Activated T-helper 1 cell treated with anti-CD3 and anti-CD28 coated beads, Interleukin-12 subunit alpha, Interleukin-12 subunit beta, Interleukin-2, Interleukin-4 antibody, amounts not matched to agents 30 ng/mL and 10 ng/mL and 1 ng/mL, durations not matched to agents 14 hours and 24 hours and 36 hours (primary cell): ENCODE measurements around the gene CEP290. TPM values are rescaled to one million over a fixed set of nuclear protein-coding genes. Genes with fewer than 3 reads are reported as not detected.
"Not testable (repeated sequence)": the region's sequence is repeated elsewhere in the genome, so short reads cannot be mapped to it uniquely, and the experiment has no call there.

Source experiments
- DNase-seq: peaks from one replicate; pipeline ENCODE4 v3.0.0; 2021; ENCODE audit warnings: low spot score
- H3K27ac Mint-ChIP-seq: one replicate; pipeline ENCODE4 v1.8.0; 2021; ENCODE audit warnings: mild to moderate bottlenecking, mixed read lengths
- H3K27me3 Mint-ChIP-seq: one replicate; pipeline ENCODE4 v1.8.0; 2022; ENCODE audit warnings: mild to moderate bottlenecking, moderate library complexity, mixed read lengths; ENCODE audit not compliant: insufficient read depth
- H3K36me3 Mint-ChIP-seq: one replicate; pipeline ENCODE4 v1.8.0; 2021; ENCODE audit warnings: low read depth, mixed read lengths
- H3K4me1 Mint-ChIP-seq: one replicate; pipeline ENCODE4 v1.8.0; 2021; ENCODE audit warnings: low read depth, mixed read lengths
- H3K4me3 Mint-ChIP-seq: one replicate; pipeline ENCODE4 v1.8.0; 2021; ENCODE audit warnings: mild to moderate bottlenecking, moderate library complexity, mixed read lengths
- H3K9me3 Mint-ChIP-seq: one replicate; pipeline ENCODE4 v1.8.0; 2021; ENCODE audit warnings: mixed read lengths
- intact Hi-C: fragments of 100-400 bp; cut with micrococcal nuclease; formaldehyde crosslinking; loops from one replicate; pipeline ENCODE4 v1.15.1; 2024
- total RNA-seq: library from RNA; stranded (reverse); gene quantifications from 2 replicates; pipeline ENCODE4 v1.2.3, GENCODE V29; 2022

CEP290 gene
- total RNA-seq, 1 donor from 2014 or later = 15.5 TPM

DNA sequence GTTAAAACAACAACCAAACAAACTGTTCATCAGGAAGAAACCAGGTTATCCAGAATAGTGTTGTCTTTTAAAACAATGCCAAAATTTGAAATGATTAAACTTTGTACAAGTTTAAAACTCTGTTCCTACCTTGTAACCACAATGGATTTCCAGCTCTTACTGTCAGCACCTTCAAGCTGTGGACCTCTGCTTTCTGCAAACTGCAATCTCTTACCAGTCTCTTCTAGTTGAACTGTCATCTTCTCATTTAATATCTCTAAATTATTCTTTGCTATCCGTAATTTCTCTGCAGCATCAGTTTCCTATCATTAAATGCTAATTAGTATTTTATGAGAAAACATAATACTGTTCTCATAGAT, 83.2 kb downstream of the CEP290 start:
- Mint-ChIP-seq H3K36me3 (peaks cover 28% of the 10 kb centered on the region), H3K27me3 (no peaks in the 10 kb centered on the region), H3K27ac (no peak overlapping the region), H3K9me3 (no peaks in the 10 kb centered on the region), H3K4me1 (peaks cover 6% of the 10 kb centered on the region), H3K4me3 (no peak overlapping the region)
- intact Hi-C loops = no loop called here
- DNase-seq = no peak

GRCh38 chr12:88057994-88058718, 83.7 kb downstream of the CEP290 start:
- H3K27me3 Mint-ChIP-seq = no peaks in the 10 kb centered on the region
- DNase-seq = no peak
- H3K36me3 Mint-ChIP-seq = peaks cover 24% of the 10 kb centered on the region
- intact Hi-C loops = no loop called here
- H3K4me3 Mint-ChIP-seq = no peak overlapping the region
- no peak overlapping the region for H3K27ac Mint-ChIP-seq
- no peaks in the 10 kb centered on the region for H3K9me3 Mint-ChIP-seq
- peaks cover under 1% of the 10 kb centered on the region for H3K4me1 Mint-ChIP-seq

DNA sequence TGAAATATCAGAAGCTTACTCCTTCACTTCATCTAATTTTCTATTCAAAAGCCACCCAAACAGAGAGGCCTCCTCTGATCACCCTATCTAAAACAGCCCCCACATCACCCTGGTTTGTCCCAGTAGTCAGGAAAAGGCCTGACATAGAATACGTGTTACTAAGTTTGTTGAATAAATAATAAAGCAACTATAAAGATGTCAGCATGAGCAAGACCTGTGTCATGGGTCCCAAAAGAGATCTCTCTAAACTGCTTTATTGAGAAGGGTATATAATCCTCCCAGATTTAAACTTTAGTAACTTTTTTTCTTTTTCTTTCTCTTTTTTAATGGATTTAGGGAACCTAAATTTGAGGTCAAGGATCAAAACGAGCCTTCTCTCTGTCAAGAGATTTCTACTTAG, 85.3 kb downstream of the CEP290 start:
- Mint-ChIP-seq H3K4me1 (peaks cover 4% of the 10 kb centered on the region), H3K36me3 (peaks cover 19% of the 10 kb centered on the region), H3K4me3 (no peak overlapping the region), H3K27ac (no peak overlapping the region), H3K9me3 (no peaks in the 10 kb centered on the region), H3K27me3 (no peaks in the 10 kb centered on the region)
- DNase-seq = no peak
- intact Hi-C loops = no loop called here

- Mint-ChIP-seq H3K4me3 (no peak overlapping the region), H3K9me3 (no peaks in the 10 kb centered on the region), H3K36me3 (peaks cover 16% of the 10 kb centered on the region), H3K4me1 (peaks cover 4% of the 10 kb centered on the region), H3K27me3 (no peaks in the 10 kb centered on the region), H3K27ac (no peak overlapping the region)
- intact Hi-C loops = loop anchor here (1.0 kb wide), 1 partner anchor 204 kb away; no protein-coding TSS in a partner anchor
- DNase-seq = no peak
Observed at GRCh38 chr12:88052686-88053085, 89.2 kb downstream of the CEP290 start.

DNA sequence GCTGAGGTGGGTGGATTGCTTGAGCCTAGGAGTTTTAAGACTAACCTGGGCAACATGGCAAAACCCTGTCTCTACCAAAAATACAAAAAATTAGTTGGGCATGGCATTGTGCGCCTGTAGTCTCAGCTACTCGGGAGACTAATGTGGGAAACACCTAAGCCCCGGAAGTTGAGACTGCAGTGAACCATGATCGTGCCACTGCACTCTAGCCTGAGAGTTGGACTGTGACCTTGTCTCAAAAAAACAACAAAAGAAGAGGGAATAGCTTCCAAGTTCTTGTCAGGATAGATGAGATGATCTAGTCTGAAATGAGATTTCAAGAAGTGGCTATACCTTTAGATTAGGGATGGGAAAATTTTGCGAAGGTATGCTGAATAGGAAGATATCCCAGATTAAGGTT, 97.9 kb downstream of the CEP290 start:
- Mint-ChIP-seq H3K27me3 (no peaks in the 10 kb centered on the region), H3K4me3 (no peak overlapping the region), H3K27ac (no peak overlapping the region), H3K9me3 (no peaks in the 10 kb centered on the region), H3K4me1 (peaks cover 23% of the 10 kb centered on the region), H3K36me3 (peaks cover 48% of the 10 kb centered on the region)
- intact Hi-C loops = no loop called here
- no peak for DNase-seq

DNA sequence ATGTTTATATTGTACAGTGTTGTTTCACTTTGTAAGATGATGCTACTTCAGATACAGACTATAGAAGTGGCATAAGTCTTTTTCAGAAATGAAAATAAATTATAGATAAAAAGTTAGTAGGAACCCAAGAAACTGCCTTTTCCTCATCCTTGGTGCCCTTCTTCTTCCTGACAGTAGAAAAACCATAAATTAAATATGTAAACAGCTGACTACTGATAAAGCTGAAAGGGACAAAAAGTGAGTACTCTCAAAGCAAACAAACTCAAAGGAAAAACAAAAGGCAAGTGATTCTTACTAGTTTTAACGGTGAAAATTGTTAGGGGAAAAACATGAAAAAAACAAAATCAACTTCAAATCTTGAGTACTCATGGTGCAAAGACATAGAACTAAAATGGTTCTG, 104.1 kb downstream of the CEP290 start:
- Mint-ChIP-seq H3K27ac (no peak overlapping the region), H3K4me3 (no peak overlapping the region), H3K4me1 (peaks cover 69% of the 10 kb centered on the region), H3K27me3 (no peaks in the 10 kb centered on the region), H3K36me3 (peaks cover 22% of the 10 kb centered on the region), H3K9me3 (no peaks in the 10 kb centered on the region)
- DNase-seq = no peak
- intact Hi-C loops = loop anchor here (5.0 kb wide), 2 partner anchors 205 to 1490 kb away; partner anchors contain the start of gene POC1B

- Mint-ChIP-seq H3K36me3 (peaks cover 22% of the 10 kb centered on the region), H3K4me1 (peaks cover 64% of the 10 kb centered on the region), H3K27me3 (no peaks in the 10 kb centered on the region), H3K27ac (peak overlapping the region; percentile 96), H3K9me3 (no peaks in the 10 kb centered on the region), H3K4me3 (peak overlapping the region; percentile 98)
- intact Hi-C loops = loop anchor here (5.0 kb wide), 2 partner anchors 206 to 1491 kb away; partner anchors contain the start of gene POC1B
- DNase-seq = no peak
Observed at GRCh38 chr12:88036353-88036965, 105.4 kb downstream of the CEP290 start.

- peaks cover 60% of the 10 kb centered on the region for H3K4me1 Mint-ChIP-seq
- no peak for DNase-seq
- H3K36me3 Mint-ChIP-seq = peaks cover 17% of the 10 kb centered on the region
- peak overlapping the region; percentile 98 for H3K4me3 Mint-ChIP-seq
- peak overlapping the region; percentile 96 for H3K27ac Mint-ChIP-seq
- H3K9me3 Mint-ChIP-seq = no peaks in the 10 kb centered on the region
- H3K27me3 Mint-ChIP-seq = no peaks in the 10 kb centered on the region
- intact Hi-C loops = loop anchor here (1.0 to 5.0 kb wide), 6 partner anchors 106 to 1673 kb away; partner anchors contain the start of genes ATP2B1, CEP290, POC1B and TMTC3
Observed at GRCh38 chr12:88035907-88036289, 106.0 kb downstream of the CEP290 start.

GRCh38 chr12:88035271-88035906, 106.5 kb downstream of the CEP290 start:
- intact Hi-C loops = loop anchor here (1.0 to 5.0 kb wide), 6 partner anchors 107 to 1673 kb away; partner anchors contain the start of genes ATP2B1, CEP290, POC1B and TMTC3
- Mint-ChIP-seq H3K27ac (peak overlapping the region; percentile 96), H3K36me3 (peaks cover 15% of the 10 kb centered on the region), H3K4me3 (peak overlapping the region; percentile 98), H3K27me3 (no peaks in the 10 kb centered on the region), H3K9me3 (no peaks in the 10 kb centered on the region), H3K4me1 (peaks cover 55% of the 10 kb centered on the region)
- DNase-seq = peak; percentile 84

- H3K9me3 Mint-ChIP-seq = not testable (repeated sequence)
Observed at GRCh38 chr12:88031161-88031560, 110.7 kb downstream of the CEP290 start.

DNA sequence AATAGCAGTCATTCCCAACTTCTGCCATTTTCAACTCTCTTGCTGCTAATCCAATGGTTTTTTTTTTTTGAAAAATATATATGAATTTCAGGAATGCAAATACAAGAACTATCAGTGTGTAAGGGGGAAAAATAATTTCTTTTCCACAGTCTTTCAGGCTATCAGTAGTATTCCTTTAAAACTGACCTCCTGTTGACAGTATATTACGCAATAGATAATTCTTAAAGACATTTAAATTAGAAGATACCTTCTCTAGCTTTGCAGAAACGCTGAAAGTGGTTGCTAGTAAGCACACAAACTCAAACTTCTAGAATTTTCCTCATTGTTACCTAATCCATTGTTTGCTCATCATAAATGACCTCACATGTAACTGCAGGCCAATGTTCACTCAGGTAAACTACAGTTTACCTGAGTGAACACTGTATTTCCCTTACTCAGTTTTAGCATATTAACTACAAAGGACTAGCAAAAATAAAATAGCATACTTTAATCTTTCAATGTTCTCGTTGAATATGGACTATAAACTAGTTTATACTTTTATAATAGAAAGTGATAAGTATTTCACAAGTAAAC, 112.7 kb downstream of the CEP290 start, which contains the start of gene C12orf50:
TSS of gene C12orf50 (minus strand) at position 309 of the 573 bp plus-strand sequence. CDS start 2,439 bp downstream, outside the sequence.
- Mint-ChIP-seq H3K27me3 (peaks cover 15% of the 10 kb centered on the region), H3K4me3 (no peak within 1 kb of the TSS), H3K9me3 (no peaks in the 10 kb centered on the region), H3K27ac (no peak within 1 kb of the TSS), H3K4me1 (peaks cover 7% of the 10 kb centered on the region), H3K36me3 (no peaks in the 10 kb centered on the region)
- DNase-seq = no peak
- intact Hi-C loops = no loop called here

More at GRCh38 chr12:88031161-88031560, 110.7 kb downstream of the CEP290 start:
- H3K36me3 Mint-ChIP-seq, H3K4me3 Mint-ChIP-seq, DNase-seq, H3K27ac Mint-ChIP-seq, H3K27me3 Mint-ChIP-seq, intact Hi-C loops: not testable (repeated sequence)
- H3K4me1 Mint-ChIP-seq = peaks cover 17% of the 10 kb centered on the region

- H3K4me1 Mint-ChIP-seq = no peaks in the 10 kb centered on the region
- intact Hi-C loops = no loop called here
- H3K9me3 Mint-ChIP-seq = no peaks in the 10 kb centered on the region
- H3K27me3 Mint-ChIP-seq = peaks cover 18% of the 10 kb centered on the region
- no peak overlapping the region for H3K27ac Mint-ChIP-seq
- no peaks in the 10 kb centered on the region for H3K36me3 Mint-ChIP-seq
- no peak overlapping the region for H3K4me3 Mint-ChIP-seq
- no peak for DNase-seq
Observed at GRCh38 chr12:88026196-88026595, 115.7 kb downstream of the CEP290 start.
